ENCODE measurements around the gene DGKQ. TPM values are rescaled to one million over a fixed set of nuclear protein-coding genes. Genes with fewer than 3 reads are reported as not detected.
A peak's percentile ranks its signal among the peaks of the same experiment; 100 is the strongest.

Gene DGKQ
- total RNA-seq, 2 experiments from 2014 or later: 14.3 to 16.7 TPM

DNA sequence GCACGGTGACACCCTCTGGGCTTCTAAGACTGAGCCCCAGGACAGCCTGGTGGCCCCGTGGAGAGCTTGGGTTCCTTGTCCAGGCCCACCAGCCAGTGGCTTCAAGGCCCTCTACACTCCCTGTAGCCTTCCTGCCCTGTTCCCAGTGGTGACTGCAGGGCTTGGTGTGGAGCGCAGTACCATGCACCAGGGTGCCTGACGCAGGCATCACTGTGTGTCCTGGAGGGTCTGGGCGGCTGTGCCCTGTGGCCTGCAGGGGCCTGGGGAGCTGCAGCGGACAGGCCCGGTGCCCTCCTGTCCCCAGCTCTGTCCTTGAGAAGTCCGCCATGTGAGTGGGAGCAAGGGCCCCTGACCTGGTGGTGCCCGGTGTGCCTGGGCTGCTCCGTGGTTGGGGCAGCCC, 42.4 kb upstream of the DGKQ start:
- POLR2A ChIA-PET: no interaction called here
- ATAC-seq: no peak
- CTCF ChIA-PET: interaction anchor here (1.0 kb wide), 1 partner anchor 340 kb away, joined by 3 read pairs; no protein-coding TSS in a partner anchor
- Mint-ChIP-seq H3K27me3 (no peaks in the 10 kb centered on the region), H3K4me1 (ENCODE audit: low read depth) (no peaks in the 10 kb centered on the region), H3K9me3 (no peaks in the 10 kb centered on the region), H3K27ac (no peak overlapping the region), H3K36me3 (ENCODE audit: low read depth) (peaks cover 4% of the 10 kb centered on the region), H3K4me3 (no peak overlapping the region)
- no peak for DNase-seq
- TF ChIP-seq, protein P1, sequence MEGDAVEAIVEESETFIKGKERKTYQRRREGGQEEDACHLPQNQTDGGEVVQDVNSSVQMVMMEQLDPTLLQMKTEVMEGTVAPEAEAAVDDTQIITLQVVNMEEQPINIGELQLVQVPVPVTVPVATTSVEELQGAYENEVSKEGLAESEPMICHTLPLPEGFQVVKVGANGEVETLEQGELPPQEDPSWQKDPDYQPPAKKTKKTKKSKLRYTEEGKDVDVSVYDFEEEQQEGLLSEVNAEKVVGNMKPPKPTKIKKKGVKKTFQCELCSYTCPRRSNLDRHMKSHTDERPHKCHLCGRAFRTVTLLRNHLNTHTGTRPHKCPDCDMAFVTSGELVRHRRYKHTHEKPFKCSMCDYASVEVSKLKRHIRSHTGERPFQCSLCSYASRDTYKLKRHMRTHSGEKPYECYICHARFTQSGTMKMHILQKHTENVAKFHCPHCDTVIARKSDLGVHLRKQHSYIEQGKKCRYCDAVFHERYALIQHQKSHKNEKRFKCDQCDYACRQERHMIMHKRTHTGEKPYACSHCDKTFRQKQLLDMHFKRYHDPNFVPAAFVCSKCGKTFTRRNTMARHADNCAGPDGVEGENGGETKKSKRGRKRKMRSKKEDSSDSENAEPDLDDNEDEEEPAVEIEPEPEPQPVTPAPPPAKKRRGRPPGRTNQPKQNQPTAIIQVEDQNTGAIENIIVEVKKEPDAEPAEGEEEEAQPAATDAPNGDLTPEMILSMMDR (IDR thresholded peaks at IDR 0.05): no peak
- intact Hi-C loops (cut with micrococcal nuclease): no loop called here

DNA sequence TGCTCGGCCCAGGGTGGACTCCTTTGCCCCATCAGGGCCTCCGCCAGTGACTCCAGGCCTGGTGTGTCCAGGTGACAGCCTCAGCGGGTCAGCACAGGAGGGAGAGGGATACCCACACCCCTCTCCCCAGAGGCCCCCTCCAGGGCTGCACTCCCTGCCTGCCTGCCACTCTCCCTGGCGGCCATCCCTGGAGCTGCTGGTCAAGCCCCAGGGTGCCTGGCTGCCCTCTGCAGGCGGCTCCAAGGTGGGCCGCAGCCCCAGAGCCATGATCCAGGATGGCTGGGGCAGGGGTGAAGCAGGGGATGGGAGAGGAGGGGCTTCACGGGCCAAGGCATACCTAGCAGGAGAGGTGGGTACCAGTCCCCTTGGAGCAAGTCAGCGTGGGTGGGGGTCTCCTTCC, 41.8 kb upstream of the DGKQ start:
- TF ChIP-seq, protein P1 (IDR thresholded peaks at IDR 0.05): no peak
- ChIA-PET POLR2A (no interaction called here), CTCF (no interaction called here)
- DNase-seq (no peak), ATAC-seq (no peak)
- peaks cover 5% of the 10 kb centered on the region for H3K4me1 Mint-ChIP-seq (ENCODE audit: low read depth)
- no peak overlapping the region for H3K27ac Mint-ChIP-seq
- no peaks in the 10 kb centered on the region for H3K27me3 Mint-ChIP-seq
- H3K4me3 Mint-ChIP-seq: no peak overlapping the region
- peaks cover 4% of the 10 kb centered on the region for H3K36me3 Mint-ChIP-seq (ENCODE audit: low read depth)
- intact Hi-C loops (cut with micrococcal nuclease): no loop called here
- no peaks in the 10 kb centered on the region for H3K9me3 Mint-ChIP-seq

DNA sequence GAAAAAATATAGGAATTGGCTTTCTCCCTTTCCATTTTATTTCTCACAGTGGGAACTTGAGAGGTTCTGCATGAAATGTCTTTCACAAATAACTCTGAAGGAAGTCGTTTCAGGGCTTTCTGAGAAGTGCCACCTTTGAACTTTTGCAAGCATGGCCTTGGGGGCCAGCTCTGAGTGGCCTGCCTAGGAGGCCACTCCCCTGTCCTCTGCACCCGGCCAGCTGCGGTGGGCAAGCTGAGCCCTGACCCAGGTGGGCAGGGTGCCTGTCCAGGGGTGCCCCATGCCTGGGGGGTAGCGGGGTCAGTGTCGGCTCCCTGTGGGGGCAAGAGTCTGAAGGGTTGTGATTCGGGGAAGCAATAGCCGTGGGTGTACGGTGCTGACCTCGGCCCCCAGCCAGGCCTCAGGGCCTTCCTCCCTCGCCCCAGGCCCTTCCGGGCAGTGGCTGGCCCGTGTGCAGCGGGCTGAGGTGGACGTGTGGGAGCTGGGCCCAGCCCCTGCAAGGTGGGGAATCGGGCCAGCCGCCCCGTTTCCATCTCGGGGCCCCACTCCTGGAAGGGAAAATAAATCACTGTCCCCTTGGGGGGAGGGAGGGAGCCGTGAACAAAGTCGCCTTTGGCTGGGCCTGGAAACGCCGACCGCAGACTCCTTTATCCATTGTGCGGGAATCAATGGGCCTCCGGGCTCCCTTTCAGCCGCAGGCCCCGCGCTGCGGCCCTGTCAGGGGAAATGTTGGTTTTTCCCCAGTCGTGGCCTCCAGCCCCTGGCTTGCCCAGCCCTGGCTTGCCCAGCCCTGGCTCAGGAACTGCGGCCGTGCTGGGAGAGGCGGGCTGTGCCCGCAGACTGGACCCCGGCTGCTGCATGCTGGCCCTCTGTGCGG, 41.2 kb upstream of the DGKQ start:
- intact Hi-C loops (cut with micrococcal nuclease): no loop called here
- Mint-ChIP-seq H3K36me3 (ENCODE audit: low read depth) (peaks cover 4% of the 10 kb centered on the region), H3K27ac (no peak overlapping the region), H3K4me1 (ENCODE audit: low read depth) (peaks cover 5% of the 10 kb centered on the region), H3K4me3 (no peak overlapping the region), H3K27me3 (no peaks in the 10 kb centered on the region), H3K9me3 (no peaks in the 10 kb centered on the region)
- TF ChIP-seq, protein P1 (IDR thresholded peaks at IDR 0.05): no peak
- DNase-seq (no peak), ATAC-seq (no peak)
- CTCF ChIA-PET: interaction anchor here (1.6 kb wide), 1 partner anchor 272 kb away, joined by 3 read pairs; no protein-coding TSS in a partner anchor
- POLR2A ChIA-PET: interaction anchor here (0.6 to 1.3 kb wide), 2 partner anchors 9 to 13 kb away, joined by 3 read pairs; no protein-coding TSS in a partner anchor

DNA sequence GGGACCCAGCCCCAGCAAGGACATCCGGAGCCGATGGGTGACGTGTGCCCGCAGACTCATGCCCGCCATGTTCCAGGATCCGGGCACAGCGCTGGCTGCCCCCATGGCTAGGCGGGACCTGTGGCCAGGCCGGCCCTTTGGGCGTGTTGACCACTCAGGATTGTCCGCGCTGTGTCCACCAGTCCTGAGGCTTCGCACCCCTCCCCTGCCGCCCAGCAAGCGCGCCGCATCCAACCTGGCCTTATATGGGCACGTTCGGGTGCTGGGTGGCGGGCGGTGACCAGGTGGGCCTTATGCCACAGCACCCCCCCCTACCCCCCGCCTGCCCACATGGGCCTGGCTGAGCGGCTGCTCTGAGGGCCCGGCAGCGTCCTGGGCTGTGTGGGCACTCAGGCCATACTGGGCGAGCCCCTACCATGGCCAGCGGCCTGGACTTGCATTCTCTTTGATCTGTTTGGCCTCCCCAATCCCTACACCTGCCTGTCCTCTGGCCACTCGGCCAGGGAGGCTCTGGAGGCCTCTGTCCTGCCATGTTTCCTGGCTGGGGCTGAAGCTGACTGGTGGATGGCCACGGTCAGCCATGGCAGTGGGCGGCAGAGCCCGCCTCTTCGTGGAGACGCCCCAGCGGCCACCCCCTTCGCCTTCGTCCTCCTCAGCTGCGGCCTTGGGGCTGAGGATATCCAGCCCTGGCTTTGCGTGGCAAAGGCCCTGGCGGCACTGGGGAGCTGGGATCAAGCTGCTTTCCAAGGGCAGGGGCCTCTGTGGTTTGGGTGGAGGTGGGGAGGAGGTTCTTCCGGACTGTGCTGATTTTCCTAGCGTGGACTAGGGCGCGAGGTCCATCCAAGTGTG, 40.1 kb upstream of the DGKQ start:
- H3K36me3 Mint-ChIP-seq (ENCODE audit: low read depth): peaks cover 4% of the 10 kb centered on the region
- no peak overlapping the region for H3K27ac Mint-ChIP-seq
- ATAC-seq (no peak), DNase-seq (no peak)
- ChIA-PET POLR2A (interaction anchor here (0.6 to 1.3 kb wide), 2 partner anchors 10 to 14 kb away, joined by 3 read pairs; no protein-coding TSS in a partner anchor), CTCF (interaction anchor here (1.6 kb wide), 1 partner anchor 271 kb away, joined by 3 read pairs; no protein-coding TSS in a partner anchor)
- intact Hi-C loops (cut with micrococcal nuclease): no loop called here
- peak overlapping the region; percentile 17 for H3K4me3 Mint-ChIP-seq
- TF ChIP-seq, protein P1 (IDR thresholded peaks at IDR 0.05): no peak
- peaks cover 8% of the 10 kb centered on the region for H3K4me1 Mint-ChIP-seq (ENCODE audit: low read depth)
- H3K27me3 Mint-ChIP-seq: peaks cover 6% of the 10 kb centered on the region
- H3K9me3 Mint-ChIP-seq: no peaks in the 10 kb centered on the region
